DMS114 treated with DMSO at 0.1 percent for 48 hours (cell line): ENCODE data around the gene TOP1.

Source experiments
- DNase-seq: peaks from one replicate; lab custom pipeline; 2025; ENCODE audit not compliant: unreplicated experiment; lab: John Stamatoyannopoulos, UW

The TOP1 gene

GRCh38 chr20:41032271-41032670 lies 3.6 kb downstream of the TOP1 start:
- no peak for DNase-seq

- no peak for DNase-seq
These were observed 5.6 kb downstream of the TOP1 start for GRCh38 chr20:41034239-41034638.

GRCh38 chr20:41035207-41035606 lies 6.6 kb downstream of the TOP1 start:
- DNase-seq: no peak

- DNase-seq: no peak
These were observed 8.6 kb downstream of the TOP1 start for GRCh38 chr20:41037179-41037578.

- no peak for DNase-seq
These were observed 9.7 kb downstream of the TOP1 start for GRCh38 chr20:41038149-41038877.

- no peak for DNase-seq
These were observed 10.3 kb downstream of the TOP1 start for GRCh38 chr20:41038878-41039404.

GRCh38 chr20:41040855-41041254 lies 12.2 kb downstream of the TOP1 start:
- DNase-seq: no peak

GRCh38 chr20:41041693-41042092 lies 13.1 kb downstream of the TOP1 start:
- DNase-seq: no peak

- no peak for DNase-seq
These were observed 15.9 kb downstream of the TOP1 start for GRCh38 chr20:41044409-41045062.

- DNase-seq: no peak
These were observed 17.0 kb downstream of the TOP1 start for GRCh38 chr20:41045671-41046070.

- no peak for DNase-seq
These were observed 18.1 kb downstream of the TOP1 start for GRCh38 chr20:41046716-41047115.

- DNase-seq: no peak
These were observed 18.8 kb downstream of the TOP1 start for GRCh38 chr20:41047279-41047974.

- no peak for DNase-seq
These were observed 19.3 kb downstream of the TOP1 start for GRCh38 chr20:41047975-41048305.

- DNase-seq: no peak
These were observed 20.1 kb downstream of the TOP1 start for GRCh38 chr20:41048461-41049301.

- no peak for DNase-seq
These were observed 20.8 kb downstream of the TOP1 start for GRCh38 chr20:41049451-41049850.

- no peak for DNase-seq
These were observed 21.9 kb downstream of the TOP1 start for GRCh38 chr20:41050361-41051008.

- DNase-seq: no peak
These were observed 22.6 kb downstream of the TOP1 start for GRCh38 chr20:41051009-41051825.

- DNase-seq: no peak
These were observed 24.3 kb downstream of the TOP1 start for GRCh38 chr20:41052742-41053419.
